C4-2B (cell line): ENCODE measurements around the gene SH3GL3.

ENCODE experiments used
- H3K27ac ChIP-seq: fragments of 450-650 bp; 2 replicates; pipeline ENCODE4 v1.5.1; 2017
- CTCF ChIP-seq: fragments of 450-650 bp; conservative IDR thresholded peaks from 2 replicates; pipeline ENCODE4 v1.5.1; 2017; ENCODE audit warnings: mild to moderate bottlenecking
- ZFX ChIP-seq: fragments of 450-650 bp; IDR thresholded peaks from 2 replicates; pipeline ENCODE4 v1.6.1; 2017

The SH3GL3 gene

GRCh38 chr15:83446904-83447709, at the start of gene SH3GL3:
SH3GL3 (plus strand) TSS chr15:83447341; CDS start chr15:83447534, 193 bp downstream.
- TF ChIP-seq ZFX (no peak), CTCF (peak; percentile 78)
- H3K27ac ChIP-seq: no peak within 1 kb of the TSS; the same call in 1 of the 2 replicates

- TF ChIP-seq CTCF: no peak
- no peak for TF ChIP-seq ZFX
- H3K27ac ChIP-seq: no peak overlapping the region
Observed at GRCh38 chr15:83398626-83399025, 48.5 kb upstream of the SH3GL3 start.

GRCh38 chr15:83404121-83404520, 43.0 kb upstream of the SH3GL3 start:
- no peak overlapping the region for H3K27ac ChIP-seq
- TF ChIP-seq ZFX (no peak), CTCF (no peak)

- no peak for TF ChIP-seq ZFX
- no peak for TF ChIP-seq CTCF
- no peak overlapping the region for H3K27ac ChIP-seq
Observed at GRCh38 chr15:83410532-83410931, 36.6 kb upstream of the SH3GL3 start.

GRCh38 chr15:83413054-83413719, 34.0 kb upstream of the SH3GL3 start:
- no peak overlapping the region for H3K27ac ChIP-seq
- TF ChIP-seq ZFX: no peak
- no peak for TF ChIP-seq CTCF

GRCh38 chr15:83422081-83422480, 25.1 kb upstream of the SH3GL3 start:
- no peak for TF ChIP-seq CTCF
- no peak for TF ChIP-seq ZFX
- H3K27ac ChIP-seq: no peak overlapping the region

- no peak for TF ChIP-seq ZFX
- no peak for TF ChIP-seq CTCF
- no peak overlapping the region for H3K27ac ChIP-seq
Observed at GRCh38 chr15:83422541-83422940, 24.6 kb upstream of the SH3GL3 start.
